ENCODE results near the gene DAAM2. TPM values are rescaled to one million over a fixed set of nuclear protein-coding genes. Genes with fewer than 3 reads are reported as not detected.

DAAM2 gene
- total RNA-seq: 37.2 TPM

GRCh38 chr6:39791850-39792539 lies at the start of gene DAAM2:
DAAM2 (plus strand) TSS chr6:39792376; CDS start chr6:39856303, 63,927 bp downstream.
- DNase-seq: peak; percentile 81

DNA sequence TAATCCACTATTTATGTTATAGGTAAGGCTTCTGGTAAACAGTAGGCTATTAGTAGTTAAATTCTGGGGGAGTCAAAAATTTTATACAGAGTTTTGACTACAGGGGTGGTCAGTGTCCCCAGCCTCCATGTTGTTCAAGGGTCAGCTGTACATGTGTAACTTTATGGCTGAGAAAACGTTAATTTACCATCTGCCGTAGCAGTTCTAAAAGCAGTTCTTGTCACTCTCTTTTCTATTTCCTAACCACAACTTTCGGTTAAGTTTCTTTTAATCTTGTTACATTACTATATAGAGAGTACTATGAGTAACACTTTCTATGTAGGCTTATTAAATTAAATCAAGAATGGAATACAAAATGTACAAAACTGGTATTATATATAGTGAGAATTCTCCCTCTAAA lies 45.4 kb upstream of the DAAM2 start:
- no peak for DNase-seq

DNA sequence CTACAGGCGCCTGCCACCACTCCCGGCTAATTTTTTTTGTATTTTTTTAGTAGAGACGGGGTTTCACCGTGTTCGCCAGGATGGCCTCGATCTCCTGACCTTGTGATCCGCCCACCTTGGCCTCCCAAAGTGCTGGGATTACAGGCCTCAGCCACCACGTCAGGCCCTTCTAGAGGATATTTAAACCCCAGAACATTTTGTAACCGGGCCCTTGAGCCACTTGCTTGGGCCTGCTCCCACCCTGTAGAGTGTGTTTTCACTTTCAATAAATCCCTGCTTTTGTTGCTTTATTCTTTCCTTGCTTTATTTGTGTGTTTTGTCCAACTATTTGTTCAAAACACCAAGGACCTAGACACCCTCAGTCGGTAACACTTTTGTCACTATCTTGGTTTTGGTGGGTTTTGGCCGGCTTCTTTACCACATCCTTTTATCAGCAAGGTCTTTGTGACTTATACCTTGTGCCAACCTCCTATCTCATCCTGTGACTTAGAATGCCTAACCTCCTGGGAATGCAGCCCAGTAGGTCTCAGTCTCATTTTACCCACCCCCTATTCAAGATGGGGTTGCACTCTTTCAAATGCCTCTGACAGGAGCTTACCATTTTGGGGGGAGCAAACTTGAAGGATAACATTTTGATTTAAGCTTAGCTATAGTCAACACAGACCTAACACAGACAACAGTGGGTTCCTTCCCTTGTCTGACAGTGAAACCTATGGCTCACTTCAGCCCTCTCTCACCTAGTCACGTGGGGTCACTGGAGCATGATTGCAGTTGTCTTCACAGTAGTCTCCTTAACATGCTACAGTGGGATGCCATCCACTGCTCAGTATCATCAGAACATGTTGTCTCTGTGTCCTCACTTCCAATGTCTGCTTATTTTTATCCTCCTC lies 39.1 kb upstream of the DAAM2 start:
- DNase-seq: no peak

DNA sequence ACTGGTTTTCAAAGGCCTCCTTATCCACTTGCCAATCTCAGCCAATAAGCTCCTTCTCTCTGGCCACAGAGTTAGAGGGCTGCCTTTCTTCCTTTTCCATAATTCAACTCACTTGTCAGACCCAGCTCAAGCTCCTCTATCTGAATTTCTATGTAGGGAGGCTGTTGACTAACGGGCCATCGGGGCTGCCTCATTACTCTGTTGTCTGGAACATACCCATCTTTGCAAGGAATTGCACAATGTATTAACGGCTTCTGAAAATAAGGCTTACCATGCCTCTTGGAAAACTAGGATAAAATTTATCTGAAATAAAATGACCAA lies 38.5 kb upstream of the DAAM2 start:
- no peak for DNase-seq

GRCh38 chr6:39754514-39755115 lies 37.6 kb upstream of the DAAM2 start:
- DNase-seq: peak; percentile 27

DNA sequence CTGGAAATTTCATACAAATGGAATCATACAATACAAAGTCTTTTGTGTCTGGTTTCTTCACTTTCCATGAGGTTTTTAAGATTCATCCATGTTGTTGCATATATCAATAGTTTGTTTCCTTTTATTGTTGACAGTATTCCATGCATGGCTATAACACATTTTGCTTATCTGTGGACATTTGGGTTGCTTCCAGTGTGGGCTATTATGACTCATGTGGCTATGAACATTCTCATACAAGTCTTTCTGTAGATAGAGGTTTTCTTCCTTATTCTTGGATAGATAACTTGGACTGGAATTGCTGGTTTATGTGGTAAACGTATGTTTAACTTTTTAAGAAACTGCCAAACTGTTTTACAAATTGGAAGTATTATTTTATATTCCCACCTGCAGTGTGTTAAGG lies 36.9 kb upstream of the DAAM2 start:
- no peak for DNase-seq

GRCh38 chr6:39756582-39756981 lies 35.6 kb upstream of the DAAM2 start:
- DNase-seq: peak; percentile 18

- no peak for DNase-seq
Measured at GRCh38 chr6:39758905-39759605, 33.1 kb upstream of the DAAM2 start.

DNA sequence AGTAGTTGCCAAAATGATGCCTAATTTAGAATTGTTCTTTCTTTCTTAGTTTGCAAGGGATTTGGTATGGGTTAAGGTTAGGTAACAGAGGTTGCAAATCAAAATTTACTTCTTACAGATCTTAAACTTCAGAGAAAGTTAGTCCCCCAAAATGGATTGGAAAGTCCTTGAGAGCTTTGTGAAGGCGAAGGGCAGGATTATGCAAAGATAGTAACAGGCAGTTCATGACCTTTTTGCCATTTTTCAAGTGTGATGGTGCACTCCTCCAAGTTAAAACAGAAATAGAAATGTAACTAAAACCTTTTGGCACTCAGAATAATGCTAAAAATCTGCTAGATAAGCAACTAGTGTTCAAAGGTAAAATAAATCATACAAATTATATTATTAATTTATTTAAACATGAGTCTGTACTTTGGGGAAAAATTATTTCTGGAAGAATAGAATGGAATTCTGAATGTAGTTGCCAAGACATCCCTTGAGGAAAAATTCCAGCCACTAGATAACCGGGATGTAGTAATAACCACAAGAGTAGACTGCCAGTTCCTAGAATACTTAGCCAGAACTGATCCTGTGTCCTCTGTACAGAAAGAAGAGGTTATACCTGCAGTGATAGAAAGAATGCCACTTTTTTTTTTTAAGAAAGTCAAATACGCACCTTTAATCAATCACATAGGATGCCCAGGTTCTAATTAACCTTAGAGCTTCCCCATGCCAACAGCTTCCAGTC lies 31.8 kb upstream of the DAAM2 start:
- DNase-seq: no peak

DNA sequence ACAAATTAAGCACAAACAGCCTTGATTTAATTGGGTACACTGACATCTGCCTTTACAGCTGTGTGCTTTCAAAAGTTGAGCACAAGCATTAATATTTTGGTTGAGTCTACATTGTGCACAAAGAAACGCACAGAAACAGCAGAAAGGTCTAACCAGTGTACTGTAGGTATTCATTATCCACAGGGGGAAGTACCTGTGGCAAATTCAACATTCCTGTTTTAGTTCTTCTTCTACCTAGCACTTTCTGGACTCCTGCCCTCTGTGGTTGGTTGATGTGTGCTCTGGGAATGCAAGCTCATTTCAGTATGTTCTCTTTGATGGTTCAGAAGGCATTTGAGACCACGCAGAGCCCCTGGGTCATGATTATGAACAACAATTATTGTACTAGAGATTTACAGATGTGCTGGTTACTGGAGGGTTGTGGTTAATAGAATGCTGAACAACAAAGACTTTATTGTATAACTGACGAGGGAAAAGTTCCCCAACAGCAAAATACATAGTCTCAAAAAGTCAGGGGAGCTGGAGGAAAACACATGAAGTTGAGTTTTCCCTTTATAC lies 26.6 kb upstream of the DAAM2 start:
- DNase-seq: no peak

GRCh38 chr6:39769012-39769411 lies 23.2 kb upstream of the DAAM2 start:
- DNase-seq: no peak

DNA sequence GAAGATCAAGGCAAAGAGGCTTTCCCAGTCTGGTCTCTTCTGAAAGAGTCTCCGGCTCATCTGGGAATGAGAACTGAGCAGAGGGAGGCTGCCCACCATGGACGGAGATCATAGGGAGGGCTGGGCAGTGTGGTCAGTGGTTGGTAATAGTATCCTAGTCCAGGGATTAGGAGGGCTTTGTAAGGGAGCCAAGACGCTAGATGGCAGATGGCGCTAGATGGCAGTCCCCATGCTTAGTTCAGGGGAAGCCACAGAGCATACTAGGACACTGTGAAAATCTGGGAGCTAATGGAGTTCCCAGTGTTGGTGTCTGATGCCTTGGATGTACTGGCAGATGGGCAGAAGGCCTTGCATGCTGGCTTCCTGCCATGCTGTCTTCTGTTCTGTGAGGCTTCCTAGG lies 21.7 kb upstream of the DAAM2 start:
- peak; percentile 85 for DNase-seq

DNA sequence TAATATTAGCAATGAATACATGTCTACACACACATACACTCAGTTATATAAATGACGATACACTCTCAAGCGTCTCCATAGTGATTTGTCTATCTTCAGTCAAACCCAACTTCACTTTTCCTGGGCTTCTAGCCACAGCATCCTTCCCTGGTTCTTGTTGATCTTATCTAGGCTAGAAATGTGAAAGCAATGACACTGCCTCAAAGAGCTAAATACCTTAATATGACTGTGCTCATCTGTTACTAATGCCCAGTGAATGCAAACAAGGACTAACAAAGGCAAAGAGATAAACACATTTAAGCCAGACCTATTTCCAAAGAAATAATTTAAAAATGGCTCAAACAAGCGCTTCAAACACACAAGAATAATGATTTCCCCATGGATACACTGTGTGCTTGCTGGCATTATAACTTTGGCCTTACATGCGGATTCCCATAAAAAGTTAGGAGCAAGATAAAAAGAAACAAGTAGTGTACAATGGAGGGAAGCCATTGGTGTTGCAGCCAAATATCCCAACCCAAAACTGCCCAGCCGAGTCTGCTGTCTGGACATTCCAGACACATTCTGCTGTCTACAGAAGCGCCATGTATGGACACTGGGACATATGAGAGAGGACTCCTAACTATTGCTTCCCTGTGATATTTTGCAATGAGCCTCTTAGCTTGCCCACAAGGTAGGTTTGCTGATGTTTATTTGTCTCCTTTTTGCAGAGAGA lies 19.5 kb upstream of the DAAM2 start:
- DNase-seq: no peak

DNA sequence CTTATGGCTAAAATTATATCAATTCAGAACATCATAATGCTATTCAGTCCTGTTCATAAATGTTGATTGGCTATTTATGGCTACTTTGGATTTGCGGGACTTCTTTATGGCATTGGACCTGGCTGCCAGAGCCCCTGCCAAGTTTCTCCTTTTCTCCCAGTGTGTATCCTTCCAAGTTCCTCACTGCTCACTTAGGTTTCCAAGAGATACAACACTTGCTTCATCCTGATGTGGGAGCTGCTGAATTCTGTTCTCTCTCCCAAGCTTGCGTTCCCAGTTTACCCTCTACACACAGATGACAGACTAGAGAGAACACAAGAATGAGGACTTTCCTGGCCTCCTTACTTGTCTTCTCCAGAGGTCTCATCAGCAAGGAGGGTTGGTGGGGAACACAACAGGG lies 18.4 kb upstream of the DAAM2 start:
- DNase-seq: no peak

GRCh38 chr6:39776581-39776980 lies 15.6 kb upstream of the DAAM2 start:
- DNase-seq: no peak

DNA sequence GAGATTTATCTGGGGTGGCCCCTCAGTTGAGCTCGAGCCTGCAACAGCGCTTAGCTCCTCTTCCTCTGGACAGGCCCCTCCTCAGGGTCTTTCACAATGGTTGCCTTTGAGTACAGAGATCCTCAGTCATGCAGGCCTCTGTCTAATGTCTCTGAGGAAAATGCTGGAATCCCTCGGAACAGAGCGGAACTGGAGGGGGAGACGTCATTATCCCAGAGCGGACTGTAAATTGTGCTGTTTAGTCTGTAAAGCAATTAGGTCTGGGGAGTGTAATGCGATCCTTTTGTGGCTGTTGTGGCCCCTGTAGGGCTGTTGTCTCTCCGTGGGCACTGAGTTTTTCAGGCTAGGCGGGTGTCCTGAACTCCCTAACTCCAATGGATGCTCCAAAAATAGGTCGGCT lies 15.0 kb upstream of the DAAM2 start:
- peak; percentile 35 for DNase-seq

GRCh38 chr6:39777661-39778060 lies 14.5 kb upstream of the DAAM2 start:
- no peak for DNase-seq

GRCh38 chr6:39778581-39779255 lies 13.5 kb upstream of the DAAM2 start:
- peak; percentile 65 for DNase-seq

GRCh38 chr6:39785281-39785680 lies 6.9 kb upstream of the DAAM2 start:
- DNase-seq: no peak

DNA sequence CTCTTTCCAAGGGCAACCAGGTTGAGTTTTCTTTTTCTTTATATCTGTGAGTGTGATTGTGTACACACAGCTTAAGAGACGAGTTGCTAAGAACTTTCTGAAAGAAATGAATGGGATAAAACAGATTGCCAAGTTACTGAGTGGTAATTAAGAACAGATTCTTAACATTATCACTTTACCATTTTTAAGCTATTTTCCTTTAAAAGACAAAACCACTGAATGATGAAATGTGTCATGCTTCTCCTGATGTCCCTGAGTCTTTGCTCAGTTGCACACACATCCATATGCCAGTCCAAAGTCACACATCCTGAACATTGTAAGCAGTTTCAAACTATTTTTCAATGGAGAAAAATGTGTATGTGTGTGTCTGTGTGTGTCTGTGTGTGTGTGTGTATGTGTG lies 5.5 kb upstream of the DAAM2 start:
- DNase-seq: no peak

DNA sequence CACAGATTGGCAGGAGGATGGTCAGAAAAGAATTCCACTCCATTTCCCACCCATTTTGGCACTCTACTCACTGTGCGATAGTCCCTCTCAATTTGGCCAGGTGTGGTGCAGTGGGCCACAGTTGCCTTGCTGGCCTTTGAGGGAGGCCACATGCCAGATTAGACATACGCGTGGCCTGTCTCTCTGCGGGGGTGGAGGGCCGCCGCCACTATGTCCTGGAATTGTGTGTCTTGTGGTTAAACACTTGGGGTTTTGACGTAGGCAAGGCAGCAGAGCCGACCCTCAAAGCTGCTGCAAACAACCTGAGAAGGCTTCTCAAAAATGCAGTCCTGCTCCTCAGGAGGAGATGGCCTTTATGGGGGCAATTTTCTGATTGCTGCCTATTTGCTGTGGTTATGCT lies 4.9 kb upstream of the DAAM2 start:
- DNase-seq: no peak

Data from tongue (tissue), 2 donors.